IPS-11a (cell line): Measurements from ENCODE around the gene JMJD1C.
"Not testable (repeated sequence)": the region's sequence is repeated elsewhere in the genome, so short reads cannot be mapped to it uniquely, and the experiment has no call there.

Source experiments
- H3K4me3 ChIP-seq: one replicate; pipeline ENCODE4 v1.5.1; 2013; ENCODE audit warnings: low read depth, low read length, control low read depth

The JMJD1C gene

DNA sequence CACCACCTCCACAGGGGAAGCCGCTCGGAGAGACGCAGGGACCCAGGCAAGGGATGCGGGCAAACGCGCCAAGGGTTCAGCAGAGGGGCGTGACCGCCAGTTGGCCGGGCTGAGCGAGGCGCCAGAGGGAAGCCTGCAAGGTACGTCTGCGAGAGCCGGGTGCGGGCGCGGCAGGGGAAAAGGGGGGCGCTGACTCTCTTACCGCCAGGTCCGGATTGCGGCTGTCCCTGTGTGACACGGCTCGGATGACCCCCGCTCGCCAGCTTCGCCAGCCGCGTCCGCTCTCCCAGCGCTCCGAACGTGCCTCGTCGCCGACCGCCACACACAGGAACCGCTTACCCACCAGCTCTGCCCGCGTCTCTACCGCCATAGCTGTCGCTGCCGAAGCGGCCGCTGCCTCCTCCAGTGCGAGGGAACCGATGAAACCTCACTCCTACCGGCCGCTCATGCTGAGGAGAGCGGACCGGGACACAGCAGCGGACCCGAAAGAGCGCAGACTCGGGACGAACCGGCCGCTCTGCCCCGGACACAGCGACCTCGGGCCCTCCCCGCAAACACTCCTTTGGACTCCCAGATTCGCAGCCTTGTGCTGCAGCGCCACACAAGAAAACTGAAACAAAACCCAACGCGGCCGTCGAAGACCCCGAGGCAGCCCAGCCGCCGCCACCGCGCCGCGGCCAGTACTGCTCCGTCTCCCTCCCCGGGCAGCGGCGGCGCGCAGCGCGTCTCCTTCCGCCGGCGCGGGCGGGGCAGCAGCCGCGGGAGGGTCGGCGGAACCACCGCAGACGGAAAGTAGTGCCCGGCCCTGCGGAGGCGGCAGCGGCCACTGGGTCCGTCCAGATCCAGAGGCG, at the start of gene JMJD1C:
Gene JMJD1C, minus strand, starts transcription at position 685 of the 851 bp plus-strand sequence. Its CDS starts 315 bp downstream, at position 370.
- H3K4me3 ChIP-seq = peak within 1 kb of the TSS; percentile 80

- no peak overlapping the region for H3K4me3 ChIP-seq
Measured at GRCh38 chr10:63515002-63515763, 49.4 kb upstream of the JMJD1C start.

- no peak overlapping the region for H3K4me3 ChIP-seq
Measured at GRCh38 chr10:63506554-63506953, 40.8 kb upstream of the JMJD1C start.

DNA sequence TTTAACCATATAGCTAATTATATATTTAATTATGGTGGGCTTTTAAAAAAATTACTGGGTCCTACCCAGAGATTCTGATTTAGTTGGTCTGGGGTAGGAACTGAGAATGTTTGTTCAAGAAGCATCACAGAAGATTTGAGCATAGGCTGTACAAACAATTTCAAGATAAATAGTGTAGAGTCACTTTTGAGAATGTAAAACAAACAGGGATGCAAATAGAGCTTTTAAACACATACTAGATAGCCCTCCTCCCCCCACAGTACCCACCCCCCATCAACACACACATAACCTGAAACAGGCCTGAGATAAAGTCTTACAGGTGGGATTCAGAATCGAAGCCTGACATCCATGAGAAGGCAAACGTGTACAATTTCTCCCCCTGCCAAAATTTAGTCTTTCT, 39.8 kb upstream of the JMJD1C start:
- H3K4me3 ChIP-seq = no peak overlapping the region

GRCh38 chr10:63504145-63504881, 38.5 kb upstream of the JMJD1C start:
- H3K4me3 ChIP-seq = no peak overlapping the region

GRCh38 chr10:63503395-63503794, 37.6 kb upstream of the JMJD1C start:
- no peak overlapping the region for H3K4me3 ChIP-seq

DNA sequence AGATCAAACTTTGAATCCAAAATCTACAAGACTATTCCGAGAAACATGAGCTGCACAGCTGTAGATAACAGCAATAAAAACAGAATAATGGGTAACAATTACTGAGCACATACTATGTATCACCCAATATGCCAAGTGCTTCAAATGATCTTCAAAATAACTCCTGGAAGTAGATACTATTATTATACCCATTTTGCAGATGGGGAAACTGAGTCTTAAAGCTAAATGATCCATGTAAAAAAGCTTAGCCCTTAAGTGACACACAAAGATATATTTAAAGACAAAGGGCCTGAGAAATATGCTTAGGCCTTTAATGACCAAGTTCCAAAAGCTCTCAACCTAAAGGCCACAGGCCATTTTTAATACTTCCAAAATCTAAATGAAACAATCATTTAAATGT, 37.1 kb upstream of the JMJD1C start:
- no peak overlapping the region for H3K4me3 ChIP-seq

DNA sequence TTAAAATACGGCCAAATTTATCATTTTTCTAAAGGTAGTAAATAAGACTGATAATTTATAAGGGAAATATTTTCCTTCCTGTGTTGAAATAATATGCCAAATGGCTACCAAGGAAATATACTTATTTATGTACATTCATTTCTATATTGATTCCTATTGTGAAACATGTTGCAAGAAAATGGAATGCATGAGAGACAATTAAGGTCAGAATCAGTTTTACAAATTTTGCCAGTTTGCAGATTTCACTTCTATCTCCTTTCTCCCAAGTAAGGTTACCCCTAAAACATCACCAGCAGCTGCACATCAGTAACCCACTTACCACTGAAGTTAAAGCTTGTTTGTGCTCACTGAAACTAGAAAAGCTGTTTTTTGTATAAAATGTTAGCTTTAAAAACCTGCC, 36.2 kb upstream of the JMJD1C start:
- no peak overlapping the region for H3K4me3 ChIP-seq

DNA sequence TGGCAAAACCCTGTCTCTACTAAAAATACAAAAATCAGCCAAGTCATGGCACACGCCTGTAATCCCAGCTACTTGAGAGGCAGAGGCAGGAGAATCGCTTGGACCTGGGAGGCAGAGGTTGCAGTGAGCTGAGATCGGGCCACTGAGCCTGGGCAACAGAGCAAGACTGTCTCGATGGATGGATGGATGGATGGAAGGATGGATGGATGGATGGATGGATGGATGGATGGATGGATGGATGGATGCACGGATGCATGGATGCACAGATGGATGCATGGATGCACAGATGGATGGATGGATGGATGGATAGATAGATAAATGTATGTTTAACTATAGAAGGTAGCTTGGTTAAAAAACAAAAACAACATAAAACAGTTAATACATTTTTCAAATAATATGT, 34.8 kb upstream of the JMJD1C start:
- not testable (repeated sequence) for H3K4me3 ChIP-seq

DNA sequence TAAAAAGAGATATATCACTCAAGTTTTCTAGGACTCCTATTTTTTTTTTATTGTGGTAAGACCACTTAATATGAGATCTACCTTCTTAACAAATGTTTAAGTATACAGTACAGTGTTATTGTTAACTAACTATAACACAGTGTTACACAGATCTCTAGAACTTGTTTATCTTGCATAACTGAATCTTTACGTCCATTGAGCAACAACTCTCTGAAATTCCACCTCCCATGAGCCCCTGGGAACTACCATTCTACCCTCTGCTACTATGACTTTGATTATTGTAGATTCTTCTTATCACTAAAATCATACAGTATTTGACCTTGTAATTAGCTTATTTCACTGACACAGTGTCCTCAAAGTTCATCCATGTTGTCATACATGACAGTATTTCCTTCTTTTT, 32.9 kb upstream of the JMJD1C start:
- no peak overlapping the region for H3K4me3 ChIP-seq

GRCh38 chr10:63497321-63497720, 31.5 kb upstream of the JMJD1C start:
- H3K4me3 ChIP-seq = no peak overlapping the region

- H3K4me3 ChIP-seq = no peak overlapping the region
Measured at GRCh38 chr10:63496561-63496960, 30.8 kb upstream of the JMJD1C start.

GRCh38 chr10:63494951-63495350, 29.2 kb upstream of the JMJD1C start:
- H3K4me3 ChIP-seq = no peak overlapping the region

- no peak overlapping the region for H3K4me3 ChIP-seq
Measured at GRCh38 chr10:63493004-63493403, 27.2 kb upstream of the JMJD1C start.

- not testable (repeated sequence) for H3K4me3 ChIP-seq
Measured at GRCh38 chr10:63492317-63492690, 26.5 kb upstream of the JMJD1C start.

GRCh38 chr10:63491588-63492316, 26.0 kb upstream of the JMJD1C start:
- no peak overlapping the region for H3K4me3 ChIP-seq

DNA sequence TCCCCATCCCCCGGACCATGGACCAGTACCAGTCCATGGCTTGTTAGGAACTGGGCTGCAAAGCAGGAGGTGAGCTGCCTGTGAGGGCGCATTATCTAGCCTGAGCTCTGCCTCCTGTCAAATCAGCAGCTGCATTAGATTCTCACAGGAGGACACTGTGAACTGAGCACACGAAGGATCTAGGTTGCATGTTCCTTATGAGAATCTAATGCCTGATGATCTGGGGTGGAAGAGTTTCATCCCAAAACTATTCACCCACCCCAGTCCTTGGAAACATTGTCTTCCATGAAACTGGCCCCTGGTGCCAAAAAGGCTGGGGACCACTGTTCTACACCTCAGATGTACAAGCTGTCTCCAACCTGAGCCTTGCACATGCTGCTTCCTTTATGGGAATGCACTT, 24.1 kb upstream of the JMJD1C start:
- H3K4me3 ChIP-seq = no peak overlapping the region

GRCh38 chr10:63487990-63488389, 22.2 kb upstream of the JMJD1C start:
- H3K4me3 ChIP-seq = no peak overlapping the region

DNA sequence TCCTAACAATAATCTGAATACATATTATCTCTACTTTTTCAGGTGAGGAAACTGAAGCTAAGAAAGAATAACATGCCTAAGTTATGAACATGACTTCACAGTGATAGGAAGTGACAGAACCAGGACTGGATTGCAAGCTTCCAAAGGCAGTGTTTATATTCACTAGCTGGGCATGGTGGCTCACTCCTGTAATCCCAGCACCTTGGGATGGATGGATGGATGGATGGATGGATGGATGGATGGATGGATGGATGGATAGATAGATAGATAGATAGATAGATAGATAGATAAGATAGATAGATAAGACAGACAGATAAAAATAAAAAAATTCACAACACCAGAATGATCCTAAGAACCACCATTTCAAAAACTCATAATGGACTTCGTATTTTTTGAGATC, 18.2 kb upstream of the JMJD1C start:
- H3K4me3 ChIP-seq = no peak overlapping the region

- no peak overlapping the region for H3K4me3 ChIP-seq
Measured at GRCh38 chr10:63481815-63482421, 16.1 kb upstream of the JMJD1C start.
